Spleen (tissue), 11 donors: ENCODE results near the gene DSG1. TPM values are rescaled to one million over a fixed set of nuclear protein-coding genes. Genes with fewer than 3 reads are reported as not detected.

ENCODE experiments used
- DNase-seq: peaks from one replicate; pipeline ENCODE4 v3.0.0-alpha.2; 2020
- H3K27ac ChIP-seq, 8 donors: fragments of 200-600 bp; sonication (generic) in 7 of 8; 1 replicate in 4 of 8; 2 replicates in 4 of 8; pipeline versions ENCODE4 v1.5.0 to v1.8.0; 2016 to 2021; ENCODE audit warnings: inconsistent platforms in 4 of 8, mild to moderate bottlenecking in 4 of 8, moderate library complexity in 1 of 8
- H3K27me3 ChIP-seq, 7 donors: fragments of 200-600 bp; sonication (generic) in 6 of 7; replicated peaks in 1 of 7; 1 replicate in 4 of 7; 2 replicates in 3 of 7; pipeline versions ENCODE4 v1.5.0 to v1.8.0; 2016 to 2021; ENCODE audit warnings: inconsistent platforms in 3 of 7, mild to moderate bottlenecking in 1 of 7
- H3K36me3 ChIP-seq, 6 donors: fragments of 200-600 bp; sonication (generic) in 5 of 6; 1 replicate in 4 of 6; 2 replicates in 2 of 6; pipeline versions ENCODE4 v1.5.0 to v1.8.0; 2016 to 2021; ENCODE audit warnings: inconsistent platforms in 2 of 6
- H3K4me1 ChIP-seq, 6 donors: fragments of 200-600 bp; sonication (generic) in 5 of 6; 1 replicate in 3 of 6; 2 replicates in 3 of 6; pipeline versions ENCODE4 v1.5.0 to v1.8.0; 2016 to 2021; ENCODE audit warnings: inconsistent platforms in 3 of 6
- H3K4me3 ChIP-seq, 8 donors: fragments of 200-600 bp; sonication (generic) in 7 of 8; 1 replicate in 4 of 8; 2 replicates in 4 of 8; pipeline versions ENCODE4 v1.5.0 to v1.8.0; 2016 to 2021; ENCODE audit warnings: inconsistent platforms in 4 of 8, mild to moderate bottlenecking in 4 of 8, moderate library complexity in 2 of 8
- H3K9me3 ChIP-seq, 8 donors: fragments of 200-600 bp; sonication (generic) in 7 of 8; 1 replicate in 4 of 8; 2 replicates in 4 of 8; pipeline versions ENCODE4 v1.5.0 to v1.8.0; 2016 to 2021; ENCODE audit warnings: inconsistent platforms in 4 of 8
- CTCF ChIP-seq, 11 experiments: fragments of 200-600 bp in 7 of 11; fragments of 450-650 bp in 4 of 11; sonication (generic) in 4 of 11; IDR thresholded peaks in 8 of 11; conservative IDR thresholded peaks in 3 of 11; 1 replicate in 7 of 11; 2 replicates in 4 of 11; pipeline versions ENCODE4 v1.4.0 to v1.8.0; 2016 to 2021; ENCODE audit warnings: antibody characterized with exemption in 11 of 11, inconsistent platforms in 4 of 11, mild to moderate bottlenecking in 1 of 11
- POLR2A ChIP-seq, 3 donors: fragments of 450-650 bp; IDR thresholded peaks; one replicate each; pipeline ENCODE4 v1.5.1; 2017; ENCODE audit warnings: antibody characterized with exemption in 3 of 3, mild to moderate bottlenecking in 1 of 3
- POLR2AphosphoS5 ChIP-seq, 3 donors: sonication (generic); formaldehyde crosslinking; IDR thresholded peaks; one replicate each; pipeline ENCODE4 v1.5.1; 2017; ENCODE audit warnings: antibody characterized with exemption in 3 of 3
- WGBS, 5 donors: extraction: QIAGEN DNeasy Blood & Tissue Kit in 3 of 5; methylation state at CpG; one replicate each; pipeline versions ENCODE4 v1.1.5 to v1.1.7; 2013 to 2018; 5-methylcytosine and 5-hydroxymethylcytosine counted together
- intact Hi-C: fragments of 100-400 bp; cut with DNase I; formaldehyde crosslinking; loops from one replicate; pipeline ENCODE4 v1.15.0; 2023; ENCODE audit warnings: low total_unique reads
- polyA plus RNA-seq, 3 donors: library from polyadenylated mRNA; stranded (reverse); fragments of 200-250 nt; gene quantifications; one replicate each; pipeline ENCODE4 v1.2.1, GENCODE V29; 2013
- total RNA-seq, 7 donors: library from RNA; depleted of rRNA in 3 of 7; stranded (reverse); fragments of >200 nt in 3 of 7; fragmentation: NEBNext Ultra II Directional in 4 of 7; extraction: Animal tissue kit (Norgen Biotek cat#: 25700) in 4 of 7; gene quantifications; one replicate each; pipeline versions ENCODE4 v1.1.0 to v1.2.1, GENCODE V29; 2016 to 2021
- donor health status: healthy with polysubstance abuse.
- donor health status: DM: no; HTN: no; CAD: no; lungs with moderate emphysema.
- donor health status: DM: no; HTN: no; CAD: no.
- donor health status: Bipolar disorder and iron deficiency.
- donor health status: healthy.
- donor health status: DM: no; HTN: no; CAD: no.
- donor health status: DM: yes; HTN: yes; CAD: no.

DSG1 gene
- total and polyA plus RNA-seq, 10 donors = not detected

GRCh38 chr18:31297248-31297647 lies 20.7 kb upstream of the DSG1 start:
- Histone ChIP-seq H3K27me3 (no peaks in the 10 kb centered on the region), H3K9me3 (peaks cover 0 to 18% (median 6%) of the 10 kb centered on the region in 8 donors), H3K4me3 (no peak overlapping the region), H3K4me1 (no peaks in the 10 kb centered on the region), H3K27ac (no peak overlapping the region), H3K36me3 (no peaks in the 10 kb centered on the region)
- TF ChIP-seq CTCF (IDR thresholded peaks at IDR 0.05 in 8 of 11, conservative IDR thresholded peaks at IDR 0.05 in 3 of 11) = no peak
- no peak for TF ChIP-seq POLR2A (IDR thresholded peaks at IDR 0.05)
- TF ChIP-seq POLR2AphosphoS5 (IDR thresholded peaks at IDR 0.05) = no peak
- intact Hi-C loops = no loop called here
- WGBS, 5 donors = 86 to 97% (median 88%) methylated on average over 2 of the region's 2 CpGs
- no peak for DNase-seq

GRCh38 chr18:31301201-31301655 lies 16.7 kb upstream of the DSG1 start:
- no peaks in the 10 kb centered on the region for H3K4me1 ChIP-seq
- DNase-seq = no peak
- peaks cover 0 to 6% (median 0%) of the 10 kb centered on the region in 8 donors for H3K9me3 ChIP-seq
- TF ChIP-seq CTCF (IDR thresholded peaks at IDR 0.05 in 8 of 11, conservative IDR thresholded peaks at IDR 0.05 in 3 of 11) (no peak), POLR2AphosphoS5 (IDR thresholded peaks at IDR 0.05) (no peak), POLR2A (IDR thresholded peaks at IDR 0.05) (no peak)
- WGBS, 5 donors = 69 to 86% (median 78%) methylated on average over 3 of the region's 3 CpGs
- H3K27me3 ChIP-seq = no peaks in the 10 kb centered on the region
- H3K4me3 ChIP-seq = no peak overlapping the region
- intact Hi-C loops = no loop called here
- no peaks in the 10 kb centered on the region for H3K36me3 ChIP-seq
- no peak overlapping the region for H3K27ac ChIP-seq

GRCh38 chr18:31302991-31303390 lies 15.0 kb upstream of the DSG1 start:
- TF ChIP-seq POLR2A (IDR thresholded peaks at IDR 0.05) (no peak), CTCF (IDR thresholded peaks at IDR 0.05 in 8 of 11, conservative IDR thresholded peaks at IDR 0.05 in 3 of 11) (no peak), POLR2AphosphoS5 (IDR thresholded peaks at IDR 0.05) (no peak)
- DNase-seq = no peak
- H3K4me3 ChIP-seq = no peak overlapping the region
- H3K36me3 ChIP-seq = no peaks in the 10 kb centered on the region
- no peaks in the 10 kb centered on the region for H3K27me3 ChIP-seq
- H3K27ac ChIP-seq = no peak overlapping the region
- intact Hi-C loops = no loop called here
- H3K4me1 ChIP-seq = no peaks in the 10 kb centered on the region
- H3K9me3 ChIP-seq = peaks cover 0 to 5% (median 0%) of the 10 kb centered on the region in 8 donors

- no peak for DNase-seq
- no peaks in the 10 kb centered on the region for H3K36me3 ChIP-seq
- H3K4me3 ChIP-seq = no peak overlapping the region
- H3K27ac ChIP-seq = no peak overlapping the region
- WGBS, 5 donors = 82 to 91% (median 88%) methylated on average over 3 of the region's 3 CpGs
- no peaks in the 10 kb centered on the region for H3K9me3 ChIP-seq
- TF ChIP-seq CTCF (IDR thresholded peaks at IDR 0.05 in 8 of 11, conservative IDR thresholded peaks at IDR 0.05 in 3 of 11) = no peak
- no peak for TF ChIP-seq POLR2AphosphoS5 (IDR thresholded peaks at IDR 0.05)
- TF ChIP-seq POLR2A (IDR thresholded peaks at IDR 0.05) = no peak
- H3K4me1 ChIP-seq = no peaks in the 10 kb centered on the region
- intact Hi-C loops = no loop called here
- no peaks in the 10 kb centered on the region for H3K27me3 ChIP-seq
Measured at GRCh38 chr18:31303771-31304170, 14.2 kb upstream of the DSG1 start.
